Lower leg skin (tissue), 4 donors: ENCODE results near the gene GATA5. TPM values are rescaled to one million over a fixed set of nuclear protein-coding genes. Genes with fewer than 3 reads are reported as not detected.

Source experiments
- DNase-seq, 2 donors: peaks; one replicate each; pipeline ENCODE4 v3.0.0-alpha.2; 2019; ENCODE audit warnings: low spot score in 2 of 2
- H3K4me3 ChIP-seq: fragments of 200-600 bp; sonication (generic); 2 replicates; pipeline ENCODE4 v1.5.1; 2017; ENCODE audit warnings: mild to moderate bottlenecking, low read depth; ENCODE audit not compliant: poor library complexity, severe bottlenecking
- POLR2A ChIP-seq, 2 donors: fragments of 450-650 bp; IDR thresholded peaks; one replicate each; pipeline ENCODE4 v1.6.1; 2016 to 2017; ENCODE audit warnings: antibody characterized with exemption in 2 of 2, mild to moderate bottlenecking in 1 of 2, moderate library complexity in 1 of 2
- WGBS, 2 donors: methylation state at CpG; one replicate each; pipeline ENCODE4 v1.1.5; 2018; 5-methylcytosine and 5-hydroxymethylcytosine counted together
- intact Hi-C: fragments of 100-400 bp; cut with DNase I; formaldehyde crosslinking; loops from one replicate; pipeline ENCODE4 v1.15.0; 2023; ENCODE audit warnings: low total_unique reads
- total RNA-seq, 4 donors: library from RNA; depleted of rRNA; stranded (reverse); fragments of >200 nt; gene quantifications; one replicate each; pipeline ENCODE4 v1.1.0, GENCODE V29; 2016
- TF ChIP-seq, protein P1 (sequence below), 3 donors: fragments of 450-650 bp; IDR thresholded peaks; one replicate each; pipeline ENCODE4 v1.5.1; 2016; ENCODE audit warnings: antibody characterized with exemption in 3 of 3, mild to moderate bottlenecking in 3 of 3, moderate library complexity in 2 of 3

Gene GATA5
- total RNA-seq, 4 donors from 2014 or later = 1.1 to 2.4 (median 1.6) TPM; not detected in 1

DNA sequence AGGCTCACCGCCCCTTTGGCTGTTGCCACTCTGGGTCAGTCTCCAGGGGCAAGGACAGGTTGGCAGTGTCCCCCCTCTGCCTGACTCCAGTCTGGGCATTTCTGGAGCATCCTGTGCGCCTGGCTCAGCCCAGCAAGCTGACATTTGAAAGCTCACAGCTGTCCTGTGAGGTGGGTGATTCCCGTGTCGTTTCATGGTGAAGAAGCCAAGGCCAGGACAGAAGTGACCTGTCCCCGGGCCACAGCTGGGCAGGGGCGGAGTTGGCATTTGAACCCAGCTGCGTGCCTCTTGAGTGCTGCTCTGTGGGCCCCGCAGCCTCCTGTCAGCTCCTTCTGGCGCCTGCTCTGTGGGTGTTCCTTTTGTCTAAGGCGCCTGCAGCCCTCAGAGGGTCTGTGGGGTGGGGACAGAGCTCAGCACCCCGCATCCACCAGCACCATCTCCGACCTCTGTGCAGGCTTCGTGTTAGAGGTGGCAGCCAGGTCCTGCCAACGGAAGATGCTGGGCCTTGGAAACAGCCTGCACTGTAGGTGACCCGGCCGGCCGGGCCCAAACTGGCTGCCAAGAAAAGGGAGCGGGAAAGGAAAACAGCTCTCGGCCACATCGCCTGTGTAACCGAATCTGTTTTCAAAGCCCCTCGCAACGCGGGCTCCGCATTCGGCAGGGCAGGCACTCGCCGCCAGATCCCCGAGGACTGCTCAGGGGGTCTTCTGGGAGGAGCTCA is 5.8 kb upstream of the GATA5 start:
- H3K4me3 ChIP-seq = no peak overlapping the region
- intact Hi-C loops = no loop called here
- 29 to 41% methylated on average over 25 to 27 of the region's 29 CpGs for WGBS, 2 donors
- no peak for DNase-seq
- TF ChIP-seq, protein P1, sequence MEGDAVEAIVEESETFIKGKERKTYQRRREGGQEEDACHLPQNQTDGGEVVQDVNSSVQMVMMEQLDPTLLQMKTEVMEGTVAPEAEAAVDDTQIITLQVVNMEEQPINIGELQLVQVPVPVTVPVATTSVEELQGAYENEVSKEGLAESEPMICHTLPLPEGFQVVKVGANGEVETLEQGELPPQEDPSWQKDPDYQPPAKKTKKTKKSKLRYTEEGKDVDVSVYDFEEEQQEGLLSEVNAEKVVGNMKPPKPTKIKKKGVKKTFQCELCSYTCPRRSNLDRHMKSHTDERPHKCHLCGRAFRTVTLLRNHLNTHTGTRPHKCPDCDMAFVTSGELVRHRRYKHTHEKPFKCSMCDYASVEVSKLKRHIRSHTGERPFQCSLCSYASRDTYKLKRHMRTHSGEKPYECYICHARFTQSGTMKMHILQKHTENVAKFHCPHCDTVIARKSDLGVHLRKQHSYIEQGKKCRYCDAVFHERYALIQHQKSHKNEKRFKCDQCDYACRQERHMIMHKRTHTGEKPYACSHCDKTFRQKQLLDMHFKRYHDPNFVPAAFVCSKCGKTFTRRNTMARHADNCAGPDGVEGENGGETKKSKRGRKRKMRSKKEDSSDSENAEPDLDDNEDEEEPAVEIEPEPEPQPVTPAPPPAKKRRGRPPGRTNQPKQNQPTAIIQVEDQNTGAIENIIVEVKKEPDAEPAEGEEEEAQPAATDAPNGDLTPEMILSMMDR (IDR thresholded peaks at IDR 0.05) = no peak
- no peak for TF ChIP-seq POLR2A (IDR thresholded peaks at IDR 0.05)

DNA sequence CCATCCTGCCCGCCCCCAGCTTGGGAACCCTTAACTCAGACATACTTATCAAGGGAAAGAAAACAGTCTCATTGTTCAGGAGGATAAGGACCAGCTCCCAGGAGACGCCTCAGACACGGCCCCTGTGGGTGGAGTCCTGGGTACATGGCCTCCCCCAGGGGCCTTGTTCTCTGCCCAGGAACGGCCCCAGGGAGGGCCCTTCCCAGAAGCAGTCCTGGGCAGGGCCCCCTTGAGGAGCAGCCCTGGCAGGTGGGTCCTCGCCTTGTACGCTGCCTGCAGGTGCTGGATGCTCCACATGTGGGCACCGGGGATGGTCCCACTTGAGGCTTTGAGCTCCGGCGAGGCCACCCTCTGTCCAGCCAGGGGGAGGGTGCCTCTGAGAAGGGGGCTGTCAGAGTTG is 4.5 kb upstream of the GATA5 start:
- DNase-seq = no peak
- intact Hi-C loops = no loop called here

GRCh38 chr20:62479656-62480055 is 3.9 kb upstream of the GATA5 start:
- intact Hi-C loops = no loop called here
- 44 to 64% methylated on average over 4 to 5 of the region's 5 CpGs for WGBS, 2 donors

More for the DNA sequence above, 4.5 kb upstream of the GATA5 start:
- H3K4me3 ChIP-seq = no peak overlapping the region
- 67 to 79% methylated on average over 6 to 9 of the region's 9 CpGs for WGBS, 2 donors
- no peak for TF ChIP-seq POLR2A (IDR thresholded peaks at IDR 0.05)
- TF ChIP-seq, protein P1 (IDR thresholded peaks at IDR 0.05) = no peak

DNA sequence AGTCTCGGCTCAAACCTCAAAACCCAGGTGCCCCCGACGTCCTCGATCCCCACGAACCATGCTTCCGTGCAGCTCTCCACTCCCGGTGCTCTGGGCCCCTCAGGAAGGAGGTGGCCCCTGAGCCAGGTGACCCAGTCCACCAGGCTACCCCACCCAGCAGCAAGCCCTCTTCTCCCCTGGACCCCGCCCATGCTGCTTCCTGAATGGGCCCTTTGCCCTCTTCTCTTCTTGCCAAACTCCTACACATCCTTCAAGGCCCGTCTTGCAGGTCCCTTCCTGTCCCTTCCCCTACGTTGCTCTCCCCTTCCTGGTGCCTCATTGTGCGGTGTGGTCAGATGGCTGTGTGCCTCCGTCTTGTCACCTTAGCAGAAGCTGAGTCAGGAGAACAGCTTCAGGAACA is 3.4 kb upstream of the GATA5 start:
- no peak overlapping the region for H3K4me3 ChIP-seq
- intact Hi-C loops = no loop called here
- TF ChIP-seq, protein P1 (IDR thresholded peaks at IDR 0.05) = no peak
- no peak for TF ChIP-seq POLR2A (IDR thresholded peaks at IDR 0.05)
- no peak for DNase-seq
- WGBS, 2 donors = 72 to 78% methylated on average over 12 of the region's 12 CpGs

More at GRCh38 chr20:62479656-62480055, 3.9 kb upstream of the GATA5 start:
- TF ChIP-seq, protein P1 (IDR thresholded peaks at IDR 0.05) = no peak
- TF ChIP-seq POLR2A (IDR thresholded peaks at IDR 0.05) = no peak
- DNase-seq = no peak
- no peak overlapping the region for H3K4me3 ChIP-seq

GRCh38 chr20:62477669-62478455 is 2.1 kb upstream of the GATA5 start:
- no peak overlapping the region for H3K4me3 ChIP-seq
- intact Hi-C loops = no loop called here
- 29 to 37% methylated on average over 28 to 35 of the region's 37 CpGs for WGBS, 2 donors
- TF ChIP-seq, protein P1 (IDR thresholded peaks at IDR 0.05) = no peak
- TF ChIP-seq POLR2A (IDR thresholded peaks at IDR 0.05) = no peak
- no peak for DNase-seq
